Neural progenitor cell (in vitro differentiated cells): ENCODE measurements around the gene EPB41L4B. TPM values are rescaled to one million over a fixed set of nuclear protein-coding genes. Genes with fewer than 3 reads are reported as not detected.

Experiments used
- DNase-seq: peaks from one replicate; pipeline ENCODE4 v3.0.0-alpha.2; 2016; ENCODE audit warnings: low spot score
- H2AFZ ChIP-seq: fragments of 200-600 bp; sonication (generic); replicated peaks from 2 replicates; pipeline ENCODE4 v1.6.1; 2016; ENCODE audit warnings: antibody characterized with exemption
- H3F3A ChIP-seq: fragments of 200-600 bp; sonication (generic); 2 replicates; pipeline ENCODE4 v1.6.1; 2016; ENCODE audit warnings: antibody characterized with exemption, low read depth
- H3K27ac ChIP-seq: fragments of 200-600 bp; sonication (generic); 2 replicates; pipeline ENCODE4 v1.5.1; 2016; ENCODE audit warnings: mild to moderate bottlenecking
- H3K27me3 ChIP-seq: fragments of 200-600 bp; sonication (generic); 2 replicates; pipeline ENCODE4 v1.6.1; 2016; ENCODE audit warnings: mild to moderate bottlenecking, moderate library complexity
- H3K36me3 ChIP-seq: fragments of 200-600 bp; sonication (generic); 2 replicates; pipeline ENCODE4 v1.5.1; 2016
- H3K4me1 ChIP-seq: fragments of 200-600 bp; sonication (generic); 2 replicates; pipeline ENCODE4 v1.6.1; 2016; ENCODE audit warnings: mixed run types
- H3K4me2 ChIP-seq: fragments of 200-600 bp; sonication (generic); 2 replicates; pipeline ENCODE4 v1.6.1; 2016
- H3K4me3 ChIP-seq: fragments of 200-600 bp; sonication (generic); 2 replicates; pipeline ENCODE4 v1.5.1; 2016
- H3K79me2 ChIP-seq: fragments of 200-600 bp; sonication (generic); 2 replicates; pipeline ENCODE4 v1.6.1; 2016; ENCODE audit warnings: low read depth
- H3K9ac ChIP-seq: fragments of 200-600 bp; sonication (generic); 2 replicates; pipeline ENCODE4 v1.6.1; 2016
- H3K9me3 ChIP-seq: fragments of 200-600 bp; sonication (generic); 2 replicates; pipeline ENCODE4 v1.5.1; 2016; ENCODE audit warnings: low read depth
- H4K20me1 ChIP-seq: fragments of 200-600 bp; sonication (generic); 2 replicates; pipeline ENCODE4 v1.6.1; 2016; ENCODE audit warnings: low read depth
- H3K27ac Mint-ChIP-seq: 3 replicates; pipeline ENCODE4 v1.8.0; 2021; ENCODE audit warnings: mixed read lengths
- H3K27me3 Mint-ChIP-seq: 2 replicates; pipeline ENCODE4 v1.8.0; 2022; ENCODE audit warnings: low read depth, mild to moderate bottlenecking, inconsistent platforms, moderate library complexity, mixed read lengths; ENCODE audit not compliant: insufficient read depth
- H3K36me3 Mint-ChIP-seq: 3 replicates; pipeline ENCODE4 v1.8.0; 2021; ENCODE audit warnings: mixed read lengths
- H3K4me1 Mint-ChIP-seq: 3 replicates; pipeline ENCODE4 v1.8.0; 2021; ENCODE audit warnings: mixed read lengths
- H3K4me3 Mint-ChIP-seq: 3 replicates; pipeline ENCODE4 v1.8.0; 2021; ENCODE audit warnings: mild to moderate bottlenecking, moderate library complexity, mixed read lengths
- H3K9me3 Mint-ChIP-seq: 3 replicates; pipeline ENCODE4 v1.8.0; 2020; ENCODE audit warnings: mixed read lengths
- CTCF ChIP-seq: fragments of 200-600 bp; sonication (generic); IDR thresholded peaks from 2 replicates; pipeline ENCODE4 v1.5.1; 2017; ENCODE audit warnings: antibody characterized with exemption, mild to moderate bottlenecking
- EZH2 ChIP-seq: fragments of 200-600 bp; sonication (generic); IDR thresholded peaks from 2 replicates; pipeline ENCODE4 v1.6.1; 2017; ENCODE audit warnings: antibody characterized with exemption, mild to moderate bottlenecking, moderate library complexity
- EZH2phosphoT487 ChIP-seq: fragments of 200-600 bp; sonication (generic); IDR thresholded peaks from 2 replicates; pipeline ENCODE4 v1.6.1; 2017; ENCODE audit warnings: antibody characterized with exemption
- total RNA-seq: library from RNA; depleted of rRNA; stranded (reverse); fragments of >200 nt; gene quantifications from 2 replicates; pipeline ENCODE4 v1.2.3, GENCODE V29; 2015; ENCODE audit warnings: low replicate concordance

Gene EPB41L4B
- total RNA-seq, 1 donor from 2014 or later = 6.2 TPM

- no peaks in the 10 kb centered on the region for H3K9me3 ChIP-seq
- peaks cover 21% of the 10 kb centered on the region for H3K4me1 ChIP-seq
- Mint-ChIP-seq H3K36me3 (no peaks in the 10 kb centered on the region), H3K4me3 (peak overlapping the region; percentile 91), H3K9me3 (no peaks in the 10 kb centered on the region), H3K4me1 (peaks cover 20% of the 10 kb centered on the region), H3K27me3 (peaks cover 36% of the 10 kb centered on the region), H3K27ac (no peak overlapping the region)
- H3F3A ChIP-seq = peaks cover 13% of the 10 kb centered on the region
- H3K4me2 ChIP-seq = no peak overlapping the region
- no peak overlapping the region for H3K9ac ChIP-seq
- H4K20me1 ChIP-seq = peaks cover 28% of the 10 kb centered on the region
- H2AFZ ChIP-seq = no peak overlapping the region
- TF ChIP-seq EZH2phosphoT487 (no peak), CTCF (no peak), EZH2 (no peak)
- peaks cover 7% of the 10 kb centered on the region for H3K79me2 ChIP-seq
- peaks cover 35% of the 10 kb centered on the region for H3K27me3 ChIP-seq
- DNase-seq = no peak
- H3K36me3 ChIP-seq = no peaks in the 10 kb centered on the region
- H3K4me3 ChIP-seq = no peak overlapping the region
- no peak overlapping the region for H3K27ac ChIP-seq
Measured at GRCh38 chr9:109321727-109322126, 868 bp upstream of the EPB41L4B start.

- Histone ChIP-seq H3K4me3 (no peak overlapping the region), H4K20me1 (peaks cover 33% of the 10 kb centered on the region), H3K79me2 (peaks cover 7% of the 10 kb centered on the region), H3K9ac (no peak overlapping the region), H3K27ac (no peak overlapping the region), H3K36me3 (no peaks in the 10 kb centered on the region), H3K9me3 (no peaks in the 10 kb centered on the region), H3F3A (peaks cover 13% of the 10 kb centered on the region), H3K27me3 (peaks cover 35% of the 10 kb centered on the region), H3K4me1 (peaks cover 21% of the 10 kb centered on the region), H3K4me2 (no peak overlapping the region), H2AFZ (no peak overlapping the region)
- peaks cover 40% of the 10 kb centered on the region for H3K27me3 Mint-ChIP-seq
- H3K27ac Mint-ChIP-seq = no peak overlapping the region
- TF ChIP-seq EZH2 (no peak), CTCF (no peak)
- H3K4me1 Mint-ChIP-seq = peaks cover 20% of the 10 kb centered on the region
- peak; percentile 68 for DNase-seq
- H3K36me3 Mint-ChIP-seq = no peaks in the 10 kb centered on the region
- H3K9me3 Mint-ChIP-seq = no peaks in the 10 kb centered on the region
- no peak overlapping the region for H3K4me3 Mint-ChIP-seq
Measured at GRCh38 chr9:109320331-109320741, 523 bp downstream of the EPB41L4B start.

GRCh38 chr9:109319626-109320241 lies 1.1 kb downstream of the EPB41L4B start:
- peak overlapping the region; percentile 98 for H3K4me2 ChIP-seq
- peak overlapping the region; percentile 87 for H3K4me3 Mint-ChIP-seq
- peaks cover 40% of the 10 kb centered on the region for H3K27me3 Mint-ChIP-seq
- no peaks in the 10 kb centered on the region for H3K9me3 ChIP-seq
- peaks cover 35% of the 10 kb centered on the region for H3K27me3 ChIP-seq
- H4K20me1 ChIP-seq = peaks cover 33% of the 10 kb centered on the region
- H3K9ac ChIP-seq = no peak overlapping the region
- peaks cover 13% of the 10 kb centered on the region for H3F3A ChIP-seq
- H3K4me1 Mint-ChIP-seq = peaks cover 23% of the 10 kb centered on the region
- peak; percentile 49 for DNase-seq
- H3K27ac Mint-ChIP-seq = no peak overlapping the region
- no peaks in the 10 kb centered on the region for H3K36me3 ChIP-seq
- peaks cover 21% of the 10 kb centered on the region for H3K4me1 ChIP-seq
- no peak overlapping the region for H3K27ac ChIP-seq
- peaks cover 7% of the 10 kb centered on the region for H3K79me2 ChIP-seq
- peak overlapping the region; percentile 66 for H3K4me3 ChIP-seq
- TF ChIP-seq EZH2 = peak; percentile 67
- TF ChIP-seq EZH2phosphoT487 = no peak
- H2AFZ ChIP-seq = peak overlapping the region; percentile 38
- H3K9me3 Mint-ChIP-seq = no peaks in the 10 kb centered on the region
- H3K36me3 Mint-ChIP-seq = no peaks in the 10 kb centered on the region

- no peaks in the 10 kb centered on the region for H3K36me3 Mint-ChIP-seq
- Histone ChIP-seq H3K79me2 (peaks cover 7% of the 10 kb centered on the region), H3K9me3 (no peaks in the 10 kb centered on the region), H3K4me1 (peaks cover 23% of the 10 kb centered on the region), H3K4me2 (peak overlapping the region; percentile 98), H3K4me3 (peak overlapping the region; percentile 66), H4K20me1 (peaks cover 33% of the 10 kb centered on the region), H3K36me3 (no peaks in the 10 kb centered on the region), H3K27me3 (peaks cover 35% of the 10 kb centered on the region), H3K9ac (no peak overlapping the region), H3K27ac (no peak overlapping the region), H2AFZ (peak overlapping the region; percentile 38), H3F3A (peaks cover 13% of the 10 kb centered on the region)
- peak; percentile 49 for DNase-seq
- peaks cover 42% of the 10 kb centered on the region for H3K27me3 Mint-ChIP-seq
- TF ChIP-seq EZH2phosphoT487 = peak; percentile 65
- TF ChIP-seq EZH2 = peak; percentile 77
- peak; percentile 2 for TF ChIP-seq CTCF
- H3K9me3 Mint-ChIP-seq = no peaks in the 10 kb centered on the region
- peak overlapping the region; percentile 50 for H3K27ac Mint-ChIP-seq
- peaks cover 23% of the 10 kb centered on the region for H3K4me1 Mint-ChIP-seq
- H3K4me3 Mint-ChIP-seq = peak overlapping the region; percentile 87
Measured at GRCh38 chr9:109319017-109319625, 1.7 kb downstream of the EPB41L4B start.
